ENCODE data around the gene TRIM41.

Gene TRIM41

GRCh38 chr5:181189363-181189961, 33.6 kb upstream of the TRIM41 start:
- in situ Hi-C loops (cut with MboI; ENCODE audit: low sequenced_read_pairs, unreplicated experiment) = no loop called here
- DNase-seq (ENCODE audit: low spot score) = peak; percentile 52
- TF ChIP-seq CTCF (IDR thresholded peaks at IDR 0.05; ENCODE audit: borderline replicate concordance, control extremely low read depth, extremely low read depth, insufficient read depth, missing control alignments) = no peak

- in situ Hi-C loops (cut with MboI; ENCODE audit: low sequenced_read_pairs, unreplicated experiment) = no loop called here
- DNase-seq (ENCODE audit: low spot score) = no peak
- no peak for TF ChIP-seq CTCF (IDR thresholded peaks at IDR 0.05; ENCODE audit: borderline replicate concordance, control extremely low read depth, extremely low read depth, insufficient read depth, missing control alignments)
Measured at GRCh38 chr5:181189962-181190710, 32.9 kb upstream of the TRIM41 start.

DNA sequence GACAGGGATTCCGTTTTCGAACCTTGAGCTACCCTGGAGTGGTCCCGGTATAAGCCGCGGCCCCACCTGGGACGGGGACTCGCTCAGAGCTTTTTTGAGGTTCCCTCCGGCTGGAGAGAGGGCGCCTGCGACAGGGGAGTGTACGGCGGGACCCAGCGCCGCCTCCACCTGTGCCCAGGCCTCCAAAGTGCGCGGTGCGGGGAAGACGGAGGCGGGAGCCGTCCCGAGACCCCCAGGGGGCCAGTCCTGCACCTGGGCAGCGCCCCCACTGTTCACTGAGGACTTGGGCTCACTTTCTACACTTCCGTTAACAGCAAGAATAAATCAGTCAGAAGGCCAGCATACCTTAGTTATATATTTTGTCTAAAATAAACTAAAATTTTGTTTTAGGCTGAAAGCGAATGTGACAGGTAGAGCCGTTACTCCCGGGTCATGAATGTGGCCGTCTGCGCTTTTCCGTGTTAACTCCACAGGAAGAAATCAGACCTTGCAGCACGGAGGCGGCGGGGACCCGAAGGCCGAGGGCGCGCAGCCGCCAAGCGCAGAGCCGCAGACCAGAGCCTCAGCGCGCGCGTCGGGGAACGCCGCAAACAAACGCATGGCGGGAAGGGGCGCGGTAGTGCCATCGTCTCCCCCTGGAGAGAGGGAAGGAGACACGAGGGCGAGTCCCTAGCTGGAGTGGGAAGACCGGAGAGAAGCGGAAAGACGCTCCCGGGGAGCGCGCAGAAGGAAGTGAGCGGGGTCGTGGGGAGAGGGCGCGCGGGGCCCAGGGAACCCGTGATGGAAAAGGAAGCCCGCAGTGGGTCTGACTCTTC, 32.2 kb upstream of the TRIM41 start:
- DNase-seq (ENCODE audit: low spot score) = peak; percentile 36
- in situ Hi-C loops (cut with MboI; ENCODE audit: low sequenced_read_pairs, unreplicated experiment) = no loop called here
- TF ChIP-seq CTCF (IDR thresholded peaks at IDR 0.05; ENCODE audit: borderline replicate concordance, control extremely low read depth, extremely low read depth, insufficient read depth, missing control alignments) = peak; percentile 51

DNA sequence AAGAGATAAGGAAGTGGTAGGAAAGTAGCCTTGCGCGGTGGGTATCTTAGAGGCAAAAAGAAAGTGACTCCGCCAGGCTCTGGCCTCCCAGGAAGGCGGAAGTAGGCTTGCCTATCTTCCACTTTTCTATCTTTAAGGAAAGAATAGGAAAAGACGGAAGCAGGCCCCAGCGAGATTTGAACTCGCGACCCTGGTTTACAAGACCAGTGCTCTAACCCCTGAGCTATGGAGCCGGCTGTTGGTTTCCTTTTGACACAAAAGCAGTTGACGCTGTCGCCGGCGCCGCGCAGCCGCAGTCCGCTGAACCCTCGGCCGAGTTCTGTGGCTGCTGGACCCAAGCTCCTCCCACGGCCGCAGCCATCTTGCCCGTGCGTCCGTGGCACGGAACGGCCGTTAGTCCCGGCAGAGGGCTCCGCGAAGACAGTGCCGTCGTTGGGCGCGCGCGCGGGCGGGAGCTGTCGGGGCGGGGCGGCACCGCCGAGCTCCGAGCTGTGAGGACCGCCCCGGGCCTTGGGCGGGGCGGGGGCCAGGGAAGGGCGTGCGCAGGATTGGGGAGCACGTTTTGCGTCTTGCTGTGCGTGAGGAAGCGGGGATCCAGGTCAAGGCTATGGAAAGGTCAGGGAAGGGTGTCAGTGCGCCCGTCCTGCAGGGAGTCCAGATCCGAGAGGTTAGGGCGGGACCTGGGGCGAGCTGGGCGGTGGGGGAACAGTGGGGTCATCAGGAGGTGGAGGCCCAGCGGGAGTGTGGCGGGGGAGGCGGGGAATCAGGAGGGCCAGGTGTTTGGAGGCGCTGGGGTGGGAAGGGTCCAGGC, 31.4 kb upstream of the TRIM41 start:
- DNase-seq (ENCODE audit: low spot score) = peak; percentile 95
- in situ Hi-C loops (cut with MboI; ENCODE audit: low sequenced_read_pairs, unreplicated experiment) = no loop called here
- no peak for TF ChIP-seq CTCF (IDR thresholded peaks at IDR 0.05; ENCODE audit: borderline replicate concordance, control extremely low read depth, extremely low read depth, insufficient read depth, missing control alignments)

GRCh38 chr5:181192337-181193046, 30.6 kb upstream of the TRIM41 start:
- in situ Hi-C loops (cut with MboI; ENCODE audit: low sequenced_read_pairs, unreplicated experiment) = no loop called here
- no peak for DNase-seq (ENCODE audit: low spot score)
- no peak for TF ChIP-seq CTCF (IDR thresholded peaks at IDR 0.05; ENCODE audit: borderline replicate concordance, control extremely low read depth, extremely low read depth, insufficient read depth, missing control alignments)
